NOMO-1 treated with DMSO at 0.1 percent for 48 hours (cell line): Measurements from ENCODE around the gene TWIST2.

Experiments used
- DNase-seq: peaks from one replicate; lab custom pipeline; 2025; ENCODE audit not compliant: unreplicated experiment; lab: John Stamatoyannopoulos, UW

Gene TWIST2

DNA sequence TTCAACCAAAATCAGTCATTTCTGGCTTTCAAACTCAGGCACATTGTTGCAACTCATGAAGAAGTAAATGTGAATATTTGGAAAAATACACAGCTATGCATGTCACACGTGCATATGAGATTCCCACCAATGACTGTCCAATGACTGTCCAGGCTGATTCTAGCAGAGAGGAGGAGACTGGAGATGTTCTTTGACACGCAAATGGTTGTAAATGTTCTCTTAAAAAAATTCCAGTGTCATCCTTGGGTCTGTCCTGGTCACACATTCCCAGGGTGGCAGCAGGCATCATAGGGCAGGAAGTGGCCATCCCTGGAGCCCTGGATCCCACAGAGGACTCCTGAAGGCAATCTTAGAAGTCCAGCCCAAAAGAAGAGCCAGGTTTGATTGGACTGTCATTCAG is 40.9 kb downstream of the TWIST2 start:
- no peak for DNase-seq

DNA sequence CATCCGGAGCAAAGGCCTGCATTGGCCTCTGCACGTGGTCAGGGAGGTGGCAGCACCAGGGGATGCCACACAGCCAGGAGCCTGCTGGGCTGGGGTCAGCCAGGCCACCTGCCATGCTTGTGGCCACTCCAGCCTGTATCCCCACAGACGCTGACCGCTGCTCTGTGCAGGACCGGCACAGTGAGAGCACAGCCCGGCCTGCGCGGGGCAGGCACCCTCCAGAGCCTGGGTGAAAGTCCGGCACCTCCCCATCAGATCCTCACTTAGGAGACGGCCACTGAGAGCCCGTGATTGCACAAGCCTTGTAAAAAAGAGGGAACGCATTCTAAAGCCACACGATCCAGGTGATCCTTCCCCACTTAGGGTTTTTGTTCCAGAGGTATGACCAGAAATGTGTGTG is 42.2 kb downstream of the TWIST2 start:
- no peak for DNase-seq

GRCh38 chr2:238890618-238891456 is 43.0 kb downstream of the TWIST2 start:
- no peak for DNase-seq

DNA sequence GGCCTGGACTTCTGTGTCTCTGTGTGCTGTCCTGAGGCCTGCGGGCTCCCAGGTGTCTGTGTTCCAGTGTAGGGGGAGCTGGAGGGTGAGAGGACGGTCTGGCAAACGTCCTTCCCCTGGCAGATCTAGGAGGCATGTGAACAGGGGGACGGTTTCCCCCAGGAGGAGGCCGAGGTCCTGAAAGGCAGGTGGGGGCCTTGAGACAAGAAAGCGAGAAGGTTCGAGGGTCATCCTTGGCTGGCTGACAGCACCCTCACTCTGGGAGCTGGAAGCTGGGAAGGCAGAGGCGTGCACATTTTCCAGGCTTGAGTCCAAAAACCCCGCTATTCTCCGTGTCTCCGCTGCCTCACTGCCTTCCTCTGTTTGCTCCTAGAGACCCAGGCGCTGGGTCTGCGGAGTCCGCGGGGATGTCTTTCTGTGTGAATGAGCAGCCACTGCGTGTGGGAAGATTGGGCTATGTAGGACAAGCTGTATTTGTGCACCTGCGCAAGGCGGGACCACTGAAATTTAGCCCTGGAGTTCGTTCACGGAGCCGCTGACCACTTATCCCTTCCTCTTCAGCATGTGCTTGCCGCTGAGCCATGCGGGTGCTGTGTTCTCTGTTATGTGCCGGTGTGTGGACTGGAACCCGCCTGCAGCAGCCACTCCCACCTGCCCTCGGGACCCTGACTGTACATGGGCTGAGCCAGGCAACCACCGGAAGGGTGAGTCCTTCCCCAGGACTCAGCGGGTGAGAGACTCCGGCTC is 43.7 kb downstream of the TWIST2 start:
- no peak for DNase-seq

DNA sequence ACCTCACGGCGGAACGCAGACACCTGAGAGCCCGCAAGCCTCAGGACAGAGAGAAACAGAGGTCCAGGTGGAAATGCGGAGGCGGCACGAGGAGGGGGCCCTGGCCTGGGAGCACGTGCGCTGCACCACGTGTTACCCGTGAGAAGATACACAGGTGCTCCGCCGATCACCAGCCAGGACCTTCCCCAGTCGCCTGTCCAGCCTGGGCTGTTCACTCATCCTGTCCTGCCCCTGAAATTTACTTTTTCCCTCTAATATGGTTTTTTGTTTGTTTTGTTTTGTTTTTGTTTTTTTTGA is 44.3 kb downstream of the TWIST2 start:
- DNase-seq, result no peak

DNA sequence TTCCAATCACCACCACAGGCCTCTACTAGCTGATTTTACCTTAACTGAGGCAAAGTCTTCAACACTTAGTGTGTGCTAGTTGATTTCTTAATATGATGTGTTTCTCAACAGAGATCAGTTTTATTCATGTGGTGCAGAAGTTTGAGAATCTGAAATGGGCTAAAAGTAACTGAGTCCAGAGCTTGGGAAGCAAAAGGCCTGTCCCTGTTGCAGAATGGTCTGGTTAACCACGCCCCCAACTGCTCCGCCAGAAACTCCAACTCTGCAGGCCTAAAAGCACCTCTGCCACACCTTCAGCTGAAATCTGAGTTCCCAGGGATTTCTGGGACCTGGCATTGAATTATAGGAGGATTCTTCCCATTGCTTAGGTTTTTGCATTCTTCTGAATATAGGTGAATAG is 44.9 kb downstream of the TWIST2 start:
- no peak for DNase-seq

DNA sequence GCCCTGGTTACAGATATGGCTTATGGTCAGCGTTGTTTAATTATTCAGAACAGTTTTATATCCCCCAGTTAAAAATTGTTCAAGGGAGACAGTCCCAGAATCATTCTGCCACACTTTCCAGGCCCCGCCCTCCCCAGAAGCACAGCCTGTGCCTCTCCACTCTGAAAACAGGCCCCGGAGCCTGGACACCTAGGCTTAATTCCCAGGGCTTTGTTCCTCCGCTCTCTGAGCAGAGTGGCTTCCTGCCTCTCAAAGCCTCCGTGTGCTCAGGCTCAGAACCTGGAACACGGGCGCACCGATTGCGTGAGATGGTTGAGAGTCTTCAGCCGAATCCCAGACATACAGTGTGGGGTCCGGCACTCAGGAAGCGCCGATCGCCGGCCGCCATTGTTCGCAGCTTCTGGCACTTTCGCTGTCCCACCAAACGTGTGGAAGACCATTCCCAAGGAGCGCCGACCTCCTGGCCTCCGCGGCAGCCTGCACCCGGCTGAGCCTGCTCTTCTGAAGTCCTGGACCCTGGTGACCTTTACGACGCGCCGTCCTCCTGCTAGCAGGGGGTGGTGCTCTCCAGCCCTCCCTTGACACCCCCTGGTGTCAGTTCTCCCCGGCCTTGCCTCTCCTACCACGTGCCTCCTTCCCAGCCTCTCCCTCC is 45.6 kb downstream of the TWIST2 start:
- no peak for DNase-seq

DNA sequence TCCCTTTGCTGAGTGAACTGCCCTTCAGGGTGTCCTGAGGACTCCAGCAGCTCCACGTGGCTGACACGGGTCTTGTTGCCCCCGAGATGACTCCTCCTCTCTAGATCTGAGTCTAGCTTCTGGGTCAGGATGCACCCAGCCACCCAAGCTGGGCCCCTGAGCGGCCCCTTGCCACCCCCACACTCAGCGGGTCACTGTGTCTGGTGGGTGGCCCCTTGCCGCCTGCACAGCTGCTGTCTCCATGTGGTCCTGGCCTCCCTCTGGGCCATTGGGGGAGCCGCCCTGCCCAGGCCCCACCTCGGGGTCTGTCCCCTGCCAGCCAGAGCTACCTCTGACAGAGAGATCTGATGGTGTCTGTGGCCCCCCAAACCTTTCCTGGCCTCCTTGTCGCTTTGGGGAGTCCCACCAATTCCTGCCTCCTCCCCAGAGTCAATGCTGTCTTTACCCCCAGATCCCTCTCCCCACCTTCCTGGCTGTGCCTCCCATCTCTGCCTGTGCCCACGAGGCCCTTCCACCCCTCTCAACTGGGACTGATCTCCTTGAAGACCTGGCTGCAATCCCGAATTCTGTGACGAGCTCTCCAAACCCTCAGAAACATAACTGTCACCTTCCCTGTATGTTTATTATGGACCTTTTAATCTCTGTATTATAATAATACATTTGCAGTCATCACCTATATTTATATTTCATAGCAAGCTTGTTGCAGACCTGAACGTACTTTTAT is 46.5 kb downstream of the TWIST2 start:
- DNase-seq, result no peak

- DNase-seq, result no peak
Measured at GRCh38 chr2:238894950-238895298, 47.0 kb downstream of the TWIST2 start.

- no peak for DNase-seq
Measured at GRCh38 chr2:238895361-238895882, 47.5 kb downstream of the TWIST2 start.

- no peak for DNase-seq
Measured at GRCh38 chr2:238895891-238896600, 48.2 kb downstream of the TWIST2 start.

- no peak for DNase-seq
Measured at GRCh38 chr2:238896641-238897040, 48.8 kb downstream of the TWIST2 start.

GRCh38 chr2:238897122-238897880 is 49.4 kb downstream of the TWIST2 start:
- DNase-seq, result no peak

DNA sequence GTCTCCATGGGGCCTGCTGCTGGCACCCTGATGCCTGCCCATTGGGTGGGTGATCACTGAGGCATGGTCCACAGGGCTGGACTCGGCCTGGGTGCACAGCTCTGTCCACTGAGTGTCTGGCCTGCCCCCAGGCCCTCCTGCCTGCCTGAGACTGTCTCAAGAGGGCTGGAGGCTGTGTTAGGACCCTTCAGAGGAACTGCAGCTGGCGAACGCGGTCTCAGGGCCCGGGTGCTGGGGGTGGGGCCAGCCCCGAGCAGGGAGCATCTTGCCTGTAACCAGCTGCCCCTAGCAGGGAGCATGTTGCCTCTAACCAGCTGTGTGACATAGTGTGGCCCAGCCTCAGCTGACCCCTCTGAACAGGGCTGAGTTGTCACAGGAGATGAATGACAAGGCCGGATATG is 50.0 kb downstream of the TWIST2 start:
- DNase-seq, result no peak

- no peak for DNase-seq
Measured at GRCh38 chr2:238898534-238899281, 50.8 kb downstream of the TWIST2 start.

- DNase-seq, result no peak
Measured at GRCh38 chr2:238899386-238899785, 51.5 kb downstream of the TWIST2 start.

GRCh38 chr2:238900511-238900910 is 52.6 kb downstream of the TWIST2 start:
- DNase-seq, result no peak

- DNase-seq, result no peak
Measured at GRCh38 chr2:238901461-238902057, 53.7 kb downstream of the TWIST2 start.

DNA sequence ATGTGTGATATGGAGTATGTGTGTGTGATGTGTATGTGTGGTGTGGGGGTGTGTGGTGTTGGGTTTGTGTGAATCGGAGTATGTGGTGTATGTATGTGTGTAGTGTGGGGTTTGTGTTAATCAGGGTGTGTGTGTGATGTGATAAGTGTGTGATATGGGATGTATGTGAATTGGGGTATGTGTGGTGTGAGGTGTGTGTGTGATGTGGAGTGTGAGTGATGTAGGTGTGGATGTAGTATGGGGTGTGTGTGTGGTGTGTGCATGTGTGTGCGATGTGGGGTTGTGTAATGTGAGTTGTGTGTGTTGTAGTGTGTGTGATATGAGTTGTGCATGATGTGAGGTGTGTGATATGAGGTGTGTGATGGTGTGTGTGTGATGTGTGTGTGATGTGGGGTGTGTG is 54.4 kb downstream of the TWIST2 start:
- DNase-seq, result no peak
